ENCODE measurements around the gene MLEC.
A peak's percentile ranks its signal among the peaks of the same experiment; 100 is the strongest.

MLEC gene

DNA sequence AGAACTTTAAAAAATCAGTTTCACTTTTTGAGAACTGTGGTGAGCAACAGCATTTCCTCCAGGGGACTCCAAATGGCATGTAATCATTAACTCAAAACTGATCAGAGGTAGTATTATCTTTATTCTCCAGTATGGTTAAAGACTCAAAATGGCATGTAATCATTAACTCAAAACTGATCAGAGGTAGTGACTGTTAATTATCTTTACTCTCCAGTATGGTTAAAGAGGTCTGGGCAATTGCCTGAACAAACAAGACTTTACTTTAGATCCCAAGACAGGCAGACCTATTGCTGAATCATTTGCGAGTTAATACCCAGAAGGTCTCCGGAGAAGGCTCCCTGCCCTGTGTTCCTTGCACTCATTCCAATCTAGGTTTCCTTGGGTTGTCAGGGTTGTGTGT is 32.1 kb downstream of the MLEC start:
- TF ChIP-seq, protein P1, sequence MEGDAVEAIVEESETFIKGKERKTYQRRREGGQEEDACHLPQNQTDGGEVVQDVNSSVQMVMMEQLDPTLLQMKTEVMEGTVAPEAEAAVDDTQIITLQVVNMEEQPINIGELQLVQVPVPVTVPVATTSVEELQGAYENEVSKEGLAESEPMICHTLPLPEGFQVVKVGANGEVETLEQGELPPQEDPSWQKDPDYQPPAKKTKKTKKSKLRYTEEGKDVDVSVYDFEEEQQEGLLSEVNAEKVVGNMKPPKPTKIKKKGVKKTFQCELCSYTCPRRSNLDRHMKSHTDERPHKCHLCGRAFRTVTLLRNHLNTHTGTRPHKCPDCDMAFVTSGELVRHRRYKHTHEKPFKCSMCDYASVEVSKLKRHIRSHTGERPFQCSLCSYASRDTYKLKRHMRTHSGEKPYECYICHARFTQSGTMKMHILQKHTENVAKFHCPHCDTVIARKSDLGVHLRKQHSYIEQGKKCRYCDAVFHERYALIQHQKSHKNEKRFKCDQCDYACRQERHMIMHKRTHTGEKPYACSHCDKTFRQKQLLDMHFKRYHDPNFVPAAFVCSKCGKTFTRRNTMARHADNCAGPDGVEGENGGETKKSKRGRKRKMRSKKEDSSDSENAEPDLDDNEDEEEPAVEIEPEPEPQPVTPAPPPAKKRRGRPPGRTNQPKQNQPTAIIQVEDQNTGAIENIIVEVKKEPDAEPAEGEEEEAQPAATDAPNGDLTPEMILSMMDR (IDR thresholded peaks at IDR 0.05; ENCODE audit: low read depth, low read length), result no peak
- DNase-seq (ENCODE audit: extremely low read depth, low read depth), result no peak

DNA sequence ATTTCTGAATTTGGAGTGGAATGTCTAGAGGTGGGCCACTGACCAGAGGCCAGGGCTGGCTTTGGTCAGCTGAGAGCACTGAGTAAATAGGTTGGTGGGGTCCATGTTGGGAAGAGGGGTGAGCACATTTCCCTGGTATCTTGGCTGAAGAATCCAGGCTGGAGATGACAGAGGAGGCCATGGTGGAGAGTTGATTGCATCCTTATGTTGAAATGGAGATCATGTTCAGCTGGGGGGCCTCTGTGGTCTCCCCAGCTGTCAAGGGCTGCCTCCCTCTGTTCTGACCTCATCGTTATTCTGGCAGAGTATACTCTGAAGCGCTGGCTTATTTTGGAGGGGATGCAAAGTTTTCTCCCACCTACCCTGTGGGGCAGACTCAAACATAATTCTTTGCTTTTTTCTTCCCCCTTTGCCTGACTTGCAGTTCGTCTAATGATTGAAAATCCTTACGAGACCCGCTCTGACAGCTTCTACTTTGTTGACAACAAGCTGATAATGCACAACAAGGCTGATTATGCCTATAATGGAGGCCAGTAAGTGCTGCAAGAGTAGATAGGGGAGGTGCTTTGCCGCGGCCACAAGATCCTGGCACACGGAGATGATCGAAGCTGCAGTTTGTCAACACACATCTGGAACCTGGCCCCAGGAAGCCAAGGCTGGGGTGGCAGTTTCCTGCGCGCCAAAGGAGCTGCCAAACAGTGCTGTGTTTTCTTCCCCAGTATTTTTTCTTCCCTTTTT is 32.7 kb downstream of the MLEC start:
- TF ChIP-seq, protein P1 (IDR thresholded peaks at IDR 0.05; ENCODE audit: low read depth, low read length), result no peak
- no peak for DNase-seq (ENCODE audit: extremely low read depth, low read depth)

DNA sequence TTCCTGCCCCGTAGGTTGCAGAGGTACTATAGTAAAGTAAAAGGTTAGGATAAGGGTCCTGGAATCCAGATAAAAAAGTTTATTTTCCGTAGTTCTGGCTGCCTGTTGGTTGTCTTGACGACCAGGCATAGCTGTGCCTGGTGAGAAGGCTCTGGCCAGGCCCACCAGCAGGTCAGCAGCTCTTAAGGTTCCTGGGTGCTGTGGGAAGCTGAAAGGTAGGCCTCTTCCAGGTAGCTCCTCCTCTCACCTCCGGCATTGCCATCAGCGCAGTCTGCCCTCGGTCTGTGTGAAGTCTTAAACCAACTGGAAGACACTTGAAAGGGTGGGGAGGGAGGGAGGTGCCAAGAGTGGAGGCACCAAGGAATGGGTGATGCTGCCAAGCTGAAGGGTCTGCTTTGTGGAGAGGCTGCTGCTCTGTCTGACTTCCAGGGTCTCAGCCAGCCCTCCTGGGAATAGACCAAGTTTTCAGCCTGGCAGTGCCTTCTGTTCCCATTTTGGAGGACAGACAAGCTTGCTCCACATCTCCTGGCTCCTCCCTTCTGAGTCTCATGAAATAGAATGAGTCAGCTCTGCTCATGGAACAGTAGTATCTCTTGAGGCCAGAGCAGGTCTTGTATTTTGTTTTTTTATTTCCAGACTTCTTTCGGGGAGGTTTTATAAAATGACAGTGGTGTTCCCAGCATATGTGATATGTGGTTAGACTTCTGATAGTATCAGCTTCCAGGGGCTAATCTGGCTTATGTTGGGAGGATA is 33.5 kb downstream of the MLEC start:
- DNase-seq (ENCODE audit: extremely low read depth, low read depth), result peak; percentile 35
- TF ChIP-seq, protein P1 (IDR thresholded peaks at IDR 0.05; ENCODE audit: low read depth, low read length), result no peak

DNA sequence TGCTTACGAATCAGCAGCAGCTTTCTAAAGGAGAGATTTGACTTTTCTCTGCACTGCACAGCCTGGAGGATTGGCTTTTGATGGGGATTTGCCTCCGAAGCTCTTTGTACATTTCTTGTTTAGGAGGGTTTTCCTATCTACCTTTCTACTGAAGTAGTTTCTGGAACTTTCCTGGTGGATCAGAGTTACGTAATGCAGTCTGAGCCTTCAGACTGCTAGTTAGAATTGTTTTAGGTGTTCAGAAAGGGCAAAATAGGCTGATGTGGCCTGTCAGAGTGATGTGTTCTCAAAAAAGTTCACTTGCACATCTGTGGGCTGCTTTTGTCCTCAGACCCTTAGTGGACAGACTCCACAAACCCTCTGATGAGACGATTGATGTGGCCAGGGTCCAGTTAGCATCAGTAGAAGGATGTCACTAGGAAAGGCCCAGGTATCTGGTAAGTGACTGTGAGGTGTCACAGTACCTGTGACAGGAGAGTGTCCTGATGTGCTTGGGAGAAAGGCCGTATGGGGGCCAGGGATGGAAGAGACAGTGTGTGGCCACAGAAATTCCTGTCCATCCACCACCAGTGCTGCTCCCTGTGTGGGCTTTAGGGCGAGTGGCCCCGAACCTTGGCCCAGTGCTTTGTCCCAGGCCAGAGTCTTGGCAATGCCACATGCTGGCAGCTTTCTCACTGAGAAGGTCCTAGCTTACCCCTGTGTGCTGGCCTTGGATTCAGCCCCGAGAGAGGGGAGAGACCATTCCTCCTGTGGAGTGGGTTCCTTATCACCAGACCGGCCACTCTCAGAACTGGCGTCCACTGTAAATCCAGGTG is 34.2 kb downstream of the MLEC start:
- TF ChIP-seq, protein P1 (IDR thresholded peaks at IDR 0.05; ENCODE audit: low read depth, low read length), result no peak
- DNase-seq (ENCODE audit: extremely low read depth, low read depth), result no peak

DNA sequence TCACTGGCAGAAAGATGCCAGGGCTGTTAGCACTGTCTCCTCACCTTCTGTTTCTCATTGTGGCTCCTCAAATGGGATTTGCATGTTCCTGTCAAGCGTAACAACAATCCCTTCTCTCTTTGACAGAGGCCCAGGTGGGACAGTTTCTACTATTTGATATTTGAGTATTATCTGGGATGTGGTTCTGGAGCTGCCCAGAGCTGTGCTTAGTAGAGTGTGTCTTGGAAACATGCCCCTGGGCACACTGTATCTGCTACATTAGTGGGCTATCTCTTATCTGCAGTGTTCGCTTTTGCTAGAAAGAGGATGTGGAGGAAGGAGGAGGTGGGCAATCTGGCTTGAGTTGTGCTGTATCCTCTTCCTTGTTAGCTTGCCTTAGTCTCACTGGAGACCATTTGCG is 34.9 kb downstream of the MLEC start:
- TF ChIP-seq, protein P1 (IDR thresholded peaks at IDR 0.05; ENCODE audit: low read depth, low read length), result no peak
- DNase-seq (ENCODE audit: extremely low read depth, low read depth), result no peak

DNA sequence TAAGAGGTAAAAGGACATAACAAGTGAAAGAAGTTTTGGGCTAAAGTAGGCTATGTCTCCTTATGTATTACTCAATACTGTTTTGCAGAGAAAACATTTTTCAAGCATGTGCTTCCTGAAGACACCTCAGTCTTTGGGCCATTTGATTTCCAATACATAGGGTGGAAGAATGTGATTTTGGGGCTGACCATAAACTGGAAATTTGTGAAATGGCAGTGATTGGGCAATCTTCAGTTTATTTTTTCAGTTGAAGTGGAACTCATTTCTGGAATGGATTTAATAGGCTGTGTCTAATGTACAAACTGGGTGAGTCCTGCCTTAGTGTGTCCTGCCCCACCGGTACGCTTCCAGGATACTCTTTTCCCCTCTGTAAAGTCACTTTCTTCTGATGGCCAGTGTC is 35.8 kb downstream of the MLEC start:
- TF ChIP-seq, protein P1 (IDR thresholded peaks at IDR 0.05; ENCODE audit: low read depth, low read length), result no peak
- no peak for DNase-seq (ENCODE audit: extremely low read depth, low read depth)

Measured in AG09319 (cell line).